MM.1S (cell line): ENCODE results near the gene CHCHD6.
"Not testable (repeated sequence)": the region's sequence is repeated elsewhere in the genome, so short reads cannot be mapped to it uniquely, and the experiment has no call there.

Experiments used
- DNase-seq: peaks from one replicate; pipeline ENCODE4 v3.0.0-alpha.2; 2015
- H2AFZ ChIP-seq: fragments of 300-600 bp; sonication (generic); 2 replicates; pipeline ENCODE4 v1.6.0; 2016; ENCODE audit warnings: antibody characterized with exemption, low read length
- H3F3A ChIP-seq: fragments of 300-600 bp; sonication (generic); 2 replicates; pipeline ENCODE4 v1.6.1; 2016; ENCODE audit warnings: mild to moderate bottlenecking, antibody characterized with exemption, low read length, moderate library complexity, mixed read lengths; ENCODE audit not compliant: insufficient read depth
- H3K27ac ChIP-seq: fragments of 300-600 bp; sonication (generic); 2 replicates; pipeline ENCODE4 v1.5.1; 2016; ENCODE audit warnings: mild to moderate bottlenecking, low read length
- H3K27me3 ChIP-seq: fragments of 300-600 bp; sonication (generic); replicated peaks from 2 replicates; pipeline ENCODE4 v1.6.0; 2016; ENCODE audit warnings: low read length; ENCODE audit not compliant: insufficient read depth
- H3K36me3 ChIP-seq: fragments of 300-600 bp; sonication (generic); replicated peaks from 2 replicates; pipeline ENCODE4 v1.6.1; 2016; ENCODE audit warnings: mild to moderate bottlenecking, low read length, mixed read lengths; ENCODE audit not compliant: insufficient read depth
- H3K4me1 ChIP-seq: fragments of 300-600 bp; sonication (generic); 2 replicates; pipeline ENCODE4 v1.6.1; 2016; ENCODE audit warnings: low read length, mixed read lengths
- H3K4me2 ChIP-seq: fragments of 300-600 bp; sonication (generic); 2 replicates; pipeline ENCODE4 v1.6.0; 2016; ENCODE audit warnings: low read depth, low read length
- H3K4me3 ChIP-seq: fragments of 300-600 bp; sonication (generic); 2 replicates; pipeline ENCODE4 v1.5.1; 2016; ENCODE audit warnings: low read length, mixed read lengths
- H3K79me2 ChIP-seq: fragments of 300-600 bp; sonication (generic); 2 replicates; pipeline ENCODE4 v1.6.1; 2016; ENCODE audit warnings: mixed run types, low read length, mixed read lengths
- H3K9ac ChIP-seq: fragments of 300-600 bp; sonication (generic); 2 replicates; pipeline ENCODE4 v1.6.1; 2016; ENCODE audit warnings: low read length, mixed read lengths
- H3K9me2 ChIP-seq: fragments of 300-600 bp; sonication (generic); replicated peaks from 2 replicates; pipeline ENCODE4 v1.6.1; 2016; ENCODE audit warnings: mild to moderate bottlenecking, low read length, mixed read lengths; ENCODE audit not compliant: insufficient read depth
- H3K9me3 ChIP-seq: fragments of 300-600 bp; sonication (generic); replicated peaks from 2 replicates; pipeline ENCODE4 v1.6.1; 2016; ENCODE audit warnings: mild to moderate bottlenecking, low read length, mixed read lengths; ENCODE audit not compliant: insufficient read depth
- H4K20me1 ChIP-seq: fragments of 300-600 bp; sonication (generic); 2 replicates; pipeline ENCODE4 v1.6.1; 2016; ENCODE audit warnings: mild to moderate bottlenecking, low read length, moderate library complexity, mixed read lengths; ENCODE audit not compliant: insufficient read depth
- EZH2 ChIP-seq: fragments of 300-600 bp; sonication (generic); optimal IDR thresholded peaks from 2 replicates; pipeline ENCODE3; 2017; ENCODE audit warnings: low read depth, mild to moderate bottlenecking, antibody characterized with exemption, low read length, mixed read lengths
- EZH2phosphoT487 ChIP-seq: fragments of 300-600 bp; sonication (generic); IDR thresholded peaks from 2 replicates; pipeline ENCODE4 v1.6.1; 2018; ENCODE audit warnings: antibody characterized with exemption, low read length
- TF ChIP-seq, protein P1 (sequence below): fragments of 300-600 bp; sonication (generic); IDR thresholded peaks from 2 replicates; pipeline ENCODE4 v1.5.1; 2016; ENCODE audit warnings: antibody characterized with exemption, low read length, mixed read lengths

Gene CHCHD6

DNA sequence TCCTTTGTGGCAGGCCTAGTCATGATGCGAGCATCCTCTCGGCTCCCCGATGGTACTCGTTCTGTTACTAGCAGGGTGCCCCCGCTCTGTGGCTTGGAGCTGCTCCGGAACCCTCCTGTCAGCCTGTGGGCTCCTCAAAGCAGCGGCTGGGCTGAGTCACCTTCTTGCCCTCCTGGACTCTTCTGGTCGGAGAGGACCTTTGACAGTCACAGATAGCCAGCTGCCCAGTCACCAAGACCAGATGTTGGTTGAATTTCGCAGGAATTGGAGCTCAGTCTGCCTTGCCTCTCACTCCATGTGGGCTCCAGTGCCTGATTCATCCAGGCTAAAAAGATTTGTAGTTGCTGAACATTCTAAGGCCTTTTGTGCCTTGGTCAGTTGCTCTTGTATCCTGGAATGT lies 94.5 kb downstream of the CHCHD6 start:
- no peak overlapping the region for H3K4me3 ChIP-seq
- no peak overlapping the region for H2AFZ ChIP-seq
- H3K36me3 ChIP-seq = no peaks in the 10 kb centered on the region
- H3K9me3 ChIP-seq = no peaks in the 10 kb centered on the region
- H4K20me1 ChIP-seq = no peaks in the 10 kb centered on the region
- no peak for TF ChIP-seq EZH2phosphoT487
- TF ChIP-seq EZH2 = no peak
- TF ChIP-seq, protein P1, sequence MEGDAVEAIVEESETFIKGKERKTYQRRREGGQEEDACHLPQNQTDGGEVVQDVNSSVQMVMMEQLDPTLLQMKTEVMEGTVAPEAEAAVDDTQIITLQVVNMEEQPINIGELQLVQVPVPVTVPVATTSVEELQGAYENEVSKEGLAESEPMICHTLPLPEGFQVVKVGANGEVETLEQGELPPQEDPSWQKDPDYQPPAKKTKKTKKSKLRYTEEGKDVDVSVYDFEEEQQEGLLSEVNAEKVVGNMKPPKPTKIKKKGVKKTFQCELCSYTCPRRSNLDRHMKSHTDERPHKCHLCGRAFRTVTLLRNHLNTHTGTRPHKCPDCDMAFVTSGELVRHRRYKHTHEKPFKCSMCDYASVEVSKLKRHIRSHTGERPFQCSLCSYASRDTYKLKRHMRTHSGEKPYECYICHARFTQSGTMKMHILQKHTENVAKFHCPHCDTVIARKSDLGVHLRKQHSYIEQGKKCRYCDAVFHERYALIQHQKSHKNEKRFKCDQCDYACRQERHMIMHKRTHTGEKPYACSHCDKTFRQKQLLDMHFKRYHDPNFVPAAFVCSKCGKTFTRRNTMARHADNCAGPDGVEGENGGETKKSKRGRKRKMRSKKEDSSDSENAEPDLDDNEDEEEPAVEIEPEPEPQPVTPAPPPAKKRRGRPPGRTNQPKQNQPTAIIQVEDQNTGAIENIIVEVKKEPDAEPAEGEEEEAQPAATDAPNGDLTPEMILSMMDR = no peak
- H3K4me2 ChIP-seq = no peak overlapping the region
- H3K9me2 ChIP-seq = no peaks in the 10 kb centered on the region
- no peak for DNase-seq
- no peaks in the 10 kb centered on the region for H3K4me1 ChIP-seq
- no peak overlapping the region for H3K9ac ChIP-seq
- no peaks in the 10 kb centered on the region for H3K79me2 ChIP-seq
- H3K27me3 ChIP-seq = no peaks in the 10 kb centered on the region
- H3F3A ChIP-seq = no peaks in the 10 kb centered on the region
- H3K27ac ChIP-seq = no peak overlapping the region

- no peaks in the 10 kb centered on the region for H3K9me3 ChIP-seq
- H3K27me3 ChIP-seq = no peaks in the 10 kb centered on the region
- no peak overlapping the region for H3K4me2 ChIP-seq
- H3K9me2 ChIP-seq = no peaks in the 10 kb centered on the region
- DNase-seq = no peak
- no peaks in the 10 kb centered on the region for H3K79me2 ChIP-seq
- H3K4me1 ChIP-seq = no peaks in the 10 kb centered on the region
- no peaks in the 10 kb centered on the region for H3F3A ChIP-seq
- H4K20me1 ChIP-seq = no peaks in the 10 kb centered on the region
- no peak overlapping the region for H3K9ac ChIP-seq
- no peak overlapping the region for H2AFZ ChIP-seq
- no peak for TF ChIP-seq EZH2phosphoT487
- TF ChIP-seq EZH2 = no peak
- TF ChIP-seq, protein P1 = no peak
- H3K36me3 ChIP-seq = no peaks in the 10 kb centered on the region
- H3K27ac ChIP-seq = no peak overlapping the region
- H3K4me3 ChIP-seq = no peak overlapping the region
These were observed 95.1 kb downstream of the CHCHD6 start for GRCh38 chr3:126799099-126799498.

DNA sequence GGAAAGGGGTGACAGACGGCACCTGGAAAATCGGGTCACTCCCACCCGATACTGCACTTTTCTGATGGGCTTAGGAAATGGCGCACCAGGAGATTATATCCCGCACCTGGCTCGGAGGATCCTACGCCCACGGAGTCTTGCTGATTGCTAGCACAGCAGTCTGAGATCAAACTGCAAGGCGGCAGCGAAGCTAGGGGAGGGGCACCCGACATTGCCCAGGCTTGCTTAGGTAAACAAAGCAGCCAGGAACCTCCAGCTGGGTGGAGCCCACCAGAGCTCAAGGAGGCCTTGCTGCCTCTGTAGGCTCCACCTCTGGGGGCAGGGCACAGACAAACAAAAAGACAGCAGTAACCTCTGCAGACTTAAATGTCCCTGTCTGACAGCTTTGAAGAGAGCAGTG lies 97.3 kb downstream of the CHCHD6 start:
- not testable (repeated sequence) for H3K4me2 ChIP-seq, H3K27ac ChIP-seq

GRCh38 chr3:126807795-126808194 lies 103.8 kb downstream of the CHCHD6 start:
- H3F3A ChIP-seq = no peaks in the 10 kb centered on the region
- no peak overlapping the region for H3K27ac ChIP-seq
- no peaks in the 10 kb centered on the region for H3K9me2 ChIP-seq
- no peaks in the 10 kb centered on the region for H3K4me1 ChIP-seq
- H2AFZ ChIP-seq = no peak overlapping the region
- TF ChIP-seq EZH2 = no peak
- TF ChIP-seq, protein P1 = no peak
- H3K9ac ChIP-seq = no peak overlapping the region
- no peaks in the 10 kb centered on the region for H3K9me3 ChIP-seq
- no peaks in the 10 kb centered on the region for H4K20me1 ChIP-seq
- no peak overlapping the region for H3K4me2 ChIP-seq
- no peaks in the 10 kb centered on the region for H3K27me3 ChIP-seq
- no peak overlapping the region for H3K4me3 ChIP-seq
- H3K79me2 ChIP-seq = no peaks in the 10 kb centered on the region
- H3K36me3 ChIP-seq = no peaks in the 10 kb centered on the region
- no peak for DNase-seq

More for the DNA sequence above, 97.3 kb downstream of the CHCHD6 start:
- H3K9ac ChIP-seq, H3K9me3 ChIP-seq, H4K20me1 ChIP-seq, H3F3A ChIP-seq, H3K4me1 ChIP-seq, H3K4me3 ChIP-seq, DNase-seq, H2AFZ ChIP-seq, H3K9me2 ChIP-seq, H3K36me3 ChIP-seq, H3K27me3 ChIP-seq, H3K79me2 ChIP-seq: not testable (repeated sequence)
